Effector memory CD8-positive, alpha-beta T cell (primary cell): ENCODE results near the gene CRELD1.

Experiments
- ATAC-seq: fragments of 150-1000 bp; cut with Tn5 transposase; replicated peaks from 2 replicates; pipeline ENCODE4 v1.10.0; 2021; ENCODE audit warnings: mild to moderate bottlenecking, moderate library complexity
- DNase-seq, 3 experiments: peaks; one replicate each; pipeline ENCODE4 v3.0.0; 2021
- H3K27ac Mint-ChIP-seq, 2 donors: one replicate each; pipeline ENCODE4 v1.8.0; 2022; ENCODE audit warnings: mild to moderate bottlenecking in 2 of 2, mixed read lengths in 2 of 2, moderate library complexity in 2 of 2
- H3K27me3 Mint-ChIP-seq, 2 donors: one replicate each; pipeline ENCODE4 v1.8.0; 2022; ENCODE audit warnings: mixed read lengths in 2 of 2
- H3K36me3 Mint-ChIP-seq: one replicate; pipeline ENCODE4 v1.8.0; 2022; ENCODE audit warnings: mild to moderate bottlenecking, moderate library complexity, mixed read lengths; ENCODE audit not compliant: insufficient read depth
- H3K4me1 Mint-ChIP-seq, 2 donors: one replicate each; pipeline ENCODE4 v1.8.0; 2022; ENCODE audit warnings: low read depth in 2 of 2, mixed read lengths in 2 of 2
- H3K4me3 Mint-ChIP-seq, 2 donors: one replicate each; pipeline ENCODE4 v1.8.0; 2022; ENCODE audit warnings: mild to moderate bottlenecking in 2 of 2, mixed read lengths in 2 of 2, moderate library complexity in 2 of 2
- H3K9me3 Mint-ChIP-seq, 2 donors: one replicate each; pipeline ENCODE4 v1.8.0; 2022; ENCODE audit warnings: mixed read lengths in 2 of 2

Gene CRELD1

GRCh38 chr3:9912294-9912935 is 21.2 kb upstream of the CRELD1 start:
- Mint-ChIP-seq H3K27me3 (no peaks in the 10 kb centered on the region), H3K4me1 (peaks cover 9 to 20% of the 10 kb centered on the region in 2 donors), H3K27ac (peak overlapping the region in 1 of 2 donors; percentile 66), H3K36me3 (peaks cover 6% of the 10 kb centered on the region), H3K4me3 (peak overlapping the region in 1 of 2 donors; percentile 36), H3K9me3 (no peaks in the 10 kb centered on the region)
- no peak for DNase-seq
- ATAC-seq, result peak; percentile 63

- no peak overlapping the region for H3K4me3 Mint-ChIP-seq
- H3K9me3 Mint-ChIP-seq, result no peaks in the 10 kb centered on the region
- no peak overlapping the region for H3K27ac Mint-ChIP-seq
- H3K4me1 Mint-ChIP-seq, result peaks cover 9 to 20% of the 10 kb centered on the region in 2 donors
- no peaks in the 10 kb centered on the region for H3K27me3 Mint-ChIP-seq
- ATAC-seq (no peak), DNase-seq (no peak)
- H3K36me3 Mint-ChIP-seq, result peaks cover 3% of the 10 kb centered on the region
These were observed 20.0 kb upstream of the CRELD1 start for GRCh38 chr3:9913601-9914000.

- Mint-ChIP-seq H3K4me3 (no peak overlapping the region), H3K27ac (no peak overlapping the region), H3K36me3 (peaks cover 3% of the 10 kb centered on the region), H3K27me3 (no peaks in the 10 kb centered on the region), H3K9me3 (no peaks in the 10 kb centered on the region), H3K4me1 (peaks cover 9 to 20% of the 10 kb centered on the region in 2 donors)
- no peak for DNase-seq
- no peak for ATAC-seq
These were observed 19.6 kb upstream of the CRELD1 start for GRCh38 chr3:9914011-9914410.

GRCh38 chr3:9914559-9915253 is 18.9 kb upstream of the CRELD1 start:
- no peak for DNase-seq
- Mint-ChIP-seq H3K9me3 (no peaks in the 10 kb centered on the region), H3K4me3 (peak overlapping the region; percentile 73 to 77), H3K27ac (no peak overlapping the region), H3K4me1 (peaks cover 9 to 20% of the 10 kb centered on the region in 2 donors), H3K27me3 (no peaks in the 10 kb centered on the region), H3K36me3 (peaks cover 3% of the 10 kb centered on the region)
- ATAC-seq, result no peak

GRCh38 chr3:9915254-9916141 is 18.1 kb upstream of the CRELD1 start:
- peak overlapping the region; percentile 73 to 77 for H3K4me3 Mint-ChIP-seq
- DNase-seq (no peak), ATAC-seq (peak; percentile 50)
- H3K4me1 Mint-ChIP-seq, result peaks cover 9 to 20% of the 10 kb centered on the region in 2 donors
- H3K27ac Mint-ChIP-seq, result no peak overlapping the region
- H3K9me3 Mint-ChIP-seq, result no peaks in the 10 kb centered on the region
- no peaks in the 10 kb centered on the region for H3K27me3 Mint-ChIP-seq
- H3K36me3 Mint-ChIP-seq, result peaks cover 3% of the 10 kb centered on the region

- H3K27me3 Mint-ChIP-seq, result no peaks in the 10 kb centered on the region
- ATAC-seq (no peak), DNase-seq (no peak)
- H3K9me3 Mint-ChIP-seq, result no peaks in the 10 kb centered on the region
- H3K4me1 Mint-ChIP-seq, result peaks cover 9 to 18% of the 10 kb centered on the region in 2 donors
- peaks cover 3% of the 10 kb centered on the region for H3K36me3 Mint-ChIP-seq
- peak overlapping the region; percentile 73 to 77 for H3K4me3 Mint-ChIP-seq
- no peak overlapping the region for H3K27ac Mint-ChIP-seq
These were observed 17.3 kb upstream of the CRELD1 start for GRCh38 chr3:9916346-9916733.

- Mint-ChIP-seq H3K9me3 (no peaks in the 10 kb centered on the region), H3K4me1 (peaks cover 9 to 13% of the 10 kb centered on the region in 2 donors), H3K27me3 (no peaks in the 10 kb centered on the region), H3K36me3 (peaks cover 3% of the 10 kb centered on the region), H3K4me3 (peak within 1 kb of the TSS; percentile 73 to 77), H3K27ac (no peak within 1 kb of the TSS)
- DNase-seq (no peak), ATAC-seq (no peak)
These were observed 16.6 kb upstream of the CRELD1 start, which contains the start of gene IL17RC for GRCh38 chr3:9916734-9917680. Gene IL17RC, plus strand, starts transcription at chr3:9917098. Its CDS starts 218 bp downstream, at chr3:9917316.

GRCh38 chr3:9917820-9918219 is 15.8 kb upstream of the CRELD1 start:
- no peak overlapping the region for H3K27ac Mint-ChIP-seq
- H3K36me3 Mint-ChIP-seq, result no peaks in the 10 kb centered on the region
- DNase-seq, result no peak
- peaks cover 5 to 6% of the 10 kb centered on the region in 2 donors for H3K4me1 Mint-ChIP-seq
- ATAC-seq, result no peak
- no peaks in the 10 kb centered on the region for H3K9me3 Mint-ChIP-seq
- H3K4me3 Mint-ChIP-seq, result no peak overlapping the region
- peaks cover 7 to 8% of the 10 kb centered on the region in 2 donors for H3K27me3 Mint-ChIP-seq

GRCh38 chr3:9918261-9919038 is 15.2 kb upstream of the CRELD1 start:
- no peak for DNase-seq
- H3K27ac Mint-ChIP-seq, result no peak overlapping the region
- no peaks in the 10 kb centered on the region for H3K9me3 Mint-ChIP-seq
- no peak for ATAC-seq
- peaks cover 11 to 13% of the 10 kb centered on the region in 2 donors for H3K27me3 Mint-ChIP-seq
- peaks cover 5 to 6% of the 10 kb centered on the region in 2 donors for H3K4me1 Mint-ChIP-seq
- H3K36me3 Mint-ChIP-seq, result no peaks in the 10 kb centered on the region
- H3K4me3 Mint-ChIP-seq, result no peak overlapping the region

GRCh38 chr3:9928158-9928557 is 5.5 kb upstream of the CRELD1 start:
- H3K4me3 Mint-ChIP-seq, result no peak overlapping the region
- peaks cover 20 to 21% of the 10 kb centered on the region in 2 donors for H3K27me3 Mint-ChIP-seq
- H3K9me3 Mint-ChIP-seq, result no peaks in the 10 kb centered on the region
- ATAC-seq (no peak), DNase-seq (no peak)
- peaks cover 11% of the 10 kb centered on the region for H3K36me3 Mint-ChIP-seq
- H3K27ac Mint-ChIP-seq, result no peak overlapping the region
- peaks cover 9 to 10% of the 10 kb centered on the region in 2 donors for H3K4me1 Mint-ChIP-seq

GRCh38 chr3:9930804-9931418 is 2.7 kb upstream of the CRELD1 start:
- no peaks in the 10 kb centered on the region for H3K9me3 Mint-ChIP-seq
- DNase-seq (no peak), ATAC-seq (no peak)
- peaks cover 30 to 33% of the 10 kb centered on the region in 2 donors for H3K4me1 Mint-ChIP-seq
- no peak overlapping the region for H3K4me3 Mint-ChIP-seq
- H3K27ac Mint-ChIP-seq, result peak overlapping the region; percentile 98 to 100
- peaks cover 21% of the 10 kb centered on the region for H3K36me3 Mint-ChIP-seq
- H3K27me3 Mint-ChIP-seq, result no peaks in the 10 kb centered on the region

GRCh38 chr3:9932535-9932842 is 1.1 kb upstream of the CRELD1 start:
- Mint-ChIP-seq H3K4me1 (peaks cover 30 to 36% of the 10 kb centered on the region in 2 donors), H3K36me3 (peaks cover 21% of the 10 kb centered on the region), H3K27me3 (no peaks in the 10 kb centered on the region), H3K4me3 (peak overlapping the region; percentile 94 to 97), H3K27ac (peak overlapping the region; percentile 98 to 100), H3K9me3 (no peaks in the 10 kb centered on the region)
- DNase-seq (no peak), ATAC-seq (no peak)
